ENCODE results near the gene FOXI1.

FOXI1 gene

DNA sequence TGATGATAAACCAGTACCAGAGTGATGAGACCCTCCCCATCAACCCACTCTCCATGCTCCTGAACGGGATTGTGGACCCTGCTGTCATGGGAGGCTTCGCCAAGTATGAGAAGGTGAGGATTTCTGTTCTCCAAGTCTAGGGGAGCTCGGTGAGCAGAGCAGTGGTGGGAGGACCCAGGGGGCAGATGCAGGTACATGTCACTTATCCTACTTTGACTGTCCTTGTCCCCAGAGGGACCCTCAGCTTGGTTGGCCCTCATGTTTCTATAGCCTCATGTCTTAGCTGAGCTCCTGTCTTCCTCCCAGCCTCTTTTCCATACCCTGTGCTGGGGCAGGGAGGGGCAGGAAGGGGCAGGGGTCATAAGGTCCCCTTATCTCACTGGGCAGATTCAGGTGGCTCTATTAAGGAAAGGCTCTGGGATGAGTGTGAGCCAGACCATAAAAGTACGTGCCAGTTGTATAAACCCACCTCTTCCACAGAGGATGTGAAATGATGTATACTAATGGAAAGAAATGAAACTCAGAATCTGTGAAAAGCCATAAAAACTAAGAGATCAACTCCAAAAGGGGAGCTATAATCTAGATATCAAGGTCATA, 38.0 kb upstream of the FOXI1 start:
- DNase-seq (ENCODE audit: extremely low spot score): no peak
- no peak for TF ChIP-seq L3MBTL2 (conservative IDR thresholded peaks at IDR 0.05)
- no peak for TF ChIP-seq SUZ12 (IDR thresholded peaks at IDR 0.05)
- no peak for TF ChIP-seq BHLHE40 (IDR thresholded peaks at IDR 0.05; ENCODE audit: borderline replicate concordance)
- no peak for TF ChIP-seq FOXK2 (IDR thresholded peaks at IDR 0.05)
- POLR2A ChIA-PET: no interaction called here
- CTCF ChIA-PET: no interaction called here

DNA sequence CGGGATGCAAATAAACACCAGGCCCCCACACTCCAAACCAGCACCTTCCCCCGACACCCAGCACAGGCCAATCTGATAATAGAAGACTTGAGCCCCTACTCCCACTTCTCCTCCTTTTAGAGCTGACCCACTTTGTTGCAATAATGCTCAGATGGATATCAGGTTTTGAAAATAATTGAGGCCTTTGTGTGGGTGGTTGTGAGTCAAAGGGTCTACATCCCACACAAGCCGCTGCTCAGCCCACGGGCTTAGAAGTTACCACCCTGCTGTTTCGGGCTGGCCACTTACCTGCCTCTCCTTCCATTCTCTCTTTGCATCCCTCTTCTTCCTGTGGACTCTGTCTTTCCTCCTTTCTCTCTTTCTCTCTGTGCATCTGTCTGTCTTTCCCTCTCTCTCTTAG, 36.2 kb upstream of the FOXI1 start:
- POLR2A ChIA-PET: no interaction called here
- TF ChIP-seq, protein P1, sequence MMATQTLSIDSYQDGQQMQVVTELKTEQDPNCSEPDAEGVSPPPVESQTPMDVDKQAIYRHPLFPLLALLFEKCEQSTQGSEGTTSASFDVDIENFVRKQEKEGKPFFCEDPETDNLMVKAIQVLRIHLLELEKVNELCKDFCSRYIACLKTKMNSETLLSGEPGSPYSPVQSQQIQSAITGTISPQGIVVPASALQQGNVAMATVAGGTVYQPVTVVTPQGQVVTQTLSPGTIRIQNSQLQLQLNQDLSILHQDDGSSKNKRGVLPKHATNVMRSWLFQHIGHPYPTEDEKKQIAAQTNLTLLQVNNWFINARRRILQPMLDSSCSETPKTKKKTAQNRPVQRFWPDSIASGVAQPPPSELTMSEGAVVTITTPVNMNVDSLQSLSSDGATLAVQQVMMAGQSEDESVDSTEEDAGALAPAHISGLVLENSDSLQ (IDR thresholded peaks at IDR 0.05): no peak
- TF ChIP-seq ZNF384 (IDR thresholded peaks at IDR 0.05) (no peak), FOXA1 (IDR thresholded peaks at IDR 0.05) (no peak), ARNT (IDR thresholded peaks at IDR 0.05) (no peak), ELF4 (IDR thresholded peaks at IDR 0.05) (no peak), BHLHE40 (IDR thresholded peaks at IDR 0.05; ENCODE audit: borderline replicate concordance) (no peak), LEF1 (IDR thresholded peaks at IDR 0.05; ENCODE audit: borderline replicate concordance) (no peak), NFRKB (IDR thresholded peaks at IDR 0.05) (no peak), SP1 (IDR thresholded peaks at IDR 0.05) (no peak), CTBP1 (IDR thresholded peaks at IDR 0.05; ENCODE audit: borderline replicate concordance) (no peak), L3MBTL2 (conservative IDR thresholded peaks at IDR 0.05) (no peak)
- DNase-seq (ENCODE audit: extremely low spot score): no peak
- CTCF ChIA-PET: interaction anchor here (1.2 to 1.7 kb wide), 2 partner anchors 9 to 121 kb away, joined by 3 to 6 read pairs; no protein-coding TSS in a partner anchor

DNA sequence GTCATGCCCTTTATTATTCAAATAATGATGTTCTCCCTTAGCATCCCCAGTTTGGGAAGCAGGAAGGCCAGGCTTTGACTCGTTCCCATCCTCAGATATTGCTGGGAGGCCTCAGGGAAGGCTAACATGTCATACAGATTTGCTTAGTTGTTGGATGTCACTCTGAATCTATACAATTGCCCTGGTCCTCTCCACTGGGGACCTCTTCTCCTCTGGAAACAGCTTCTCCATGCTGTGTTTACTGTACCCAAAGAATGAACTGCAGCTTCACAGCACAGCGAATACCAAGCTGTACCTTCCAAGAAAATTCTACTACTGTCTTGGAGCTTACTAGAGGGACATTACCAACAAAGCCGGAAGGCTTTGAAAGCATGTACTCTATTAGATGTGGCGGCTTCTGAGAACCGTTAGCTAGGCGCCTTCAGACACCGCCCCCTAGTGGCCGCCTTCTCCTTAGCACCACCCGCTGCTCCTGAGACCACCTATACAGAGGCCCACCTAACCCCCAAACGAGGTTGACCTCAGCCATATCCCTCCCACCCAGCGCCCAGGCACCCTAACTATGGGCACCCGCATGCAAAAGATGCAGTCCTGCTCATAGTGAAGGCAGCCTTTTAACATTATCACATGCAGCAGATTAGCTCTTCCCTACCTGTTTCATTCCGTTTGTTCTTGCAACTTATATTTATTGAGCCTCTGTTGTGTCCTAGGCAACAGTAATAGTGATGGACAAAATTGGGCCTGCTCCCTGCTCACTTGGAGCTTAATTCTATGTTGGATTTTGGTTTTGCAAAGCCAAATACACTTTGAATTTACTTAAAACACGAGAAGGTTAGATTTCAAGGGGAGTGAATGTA, 34.9 kb upstream of the FOXI1 start:
- ChIA-PET POLR2A (no interaction called here), CTCF (interaction anchor here (0.5 to 1.8 kb wide), 24 partner anchors 8 to 1197 kb away, joined by 3 to 8 read pairs (median 4); partner anchors contain the start of gene INSYN2B)
- DNase-seq (ENCODE audit: extremely low spot score): peak; percentile 66
- TF ChIP-seq FOXM1 (IDR thresholded peaks at IDR 0.05; ENCODE audit: borderline replicate concordance): no peak
- TF ChIP-seq L3MBTL2 (conservative IDR thresholded peaks at IDR 0.05): no peak
- TF ChIP-seq TARDBP (IDR thresholded peaks at IDR 0.05): no peak
- no peak for TF ChIP-seq CTBP1 (IDR thresholded peaks at IDR 0.05; ENCODE audit: borderline replicate concordance)
- TF ChIP-seq ARNT (IDR thresholded peaks at IDR 0.05): no peak
- TF ChIP-seq NFRKB (IDR thresholded peaks at IDR 0.05): no peak
- no peak for TF ChIP-seq BHLHE40 (IDR thresholded peaks at IDR 0.05; ENCODE audit: borderline replicate concordance)
- no peak for TF ChIP-seq LEF1 (IDR thresholded peaks at IDR 0.05; ENCODE audit: borderline replicate concordance)
- no peak for TF ChIP-seq ZNF384 (IDR thresholded peaks at IDR 0.05)
- no peak for TF ChIP-seq FOXA1 (IDR thresholded peaks at IDR 0.05)
- TF ChIP-seq SUZ12 (IDR thresholded peaks at IDR 0.05): no peak
- no peak for TF ChIP-seq ELF4 (IDR thresholded peaks at IDR 0.05)
- TF ChIP-seq, protein P1 (IDR thresholded peaks at IDR 0.05): no peak
- no peak for TF ChIP-seq HDGF (IDR thresholded peaks at IDR 0.05; ENCODE audit: borderline replicate concordance)
- TF ChIP-seq FOXK2 (IDR thresholded peaks at IDR 0.05): no peak
- no peak for TF ChIP-seq SP1 (IDR thresholded peaks at IDR 0.05)

DNA sequence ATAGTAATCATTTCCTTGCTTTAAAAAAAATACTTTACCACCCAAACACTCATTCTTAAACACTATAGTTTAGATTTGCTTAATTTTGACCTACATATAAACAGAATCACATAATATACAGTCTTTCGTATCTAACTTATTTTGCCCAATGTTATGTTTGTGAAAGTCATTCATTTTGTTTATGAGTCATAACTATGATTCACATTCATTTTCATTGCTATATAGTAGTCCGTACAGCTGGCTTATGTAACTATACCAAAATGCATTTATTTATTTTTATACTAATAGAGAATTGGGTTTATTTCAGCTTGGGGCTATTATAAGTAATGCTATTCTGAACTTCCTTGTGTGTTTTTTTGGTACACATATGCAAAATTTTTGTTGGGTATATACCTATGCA, 33.9 kb upstream of the FOXI1 start:
- POLR2A ChIA-PET: no interaction called here

DNA sequence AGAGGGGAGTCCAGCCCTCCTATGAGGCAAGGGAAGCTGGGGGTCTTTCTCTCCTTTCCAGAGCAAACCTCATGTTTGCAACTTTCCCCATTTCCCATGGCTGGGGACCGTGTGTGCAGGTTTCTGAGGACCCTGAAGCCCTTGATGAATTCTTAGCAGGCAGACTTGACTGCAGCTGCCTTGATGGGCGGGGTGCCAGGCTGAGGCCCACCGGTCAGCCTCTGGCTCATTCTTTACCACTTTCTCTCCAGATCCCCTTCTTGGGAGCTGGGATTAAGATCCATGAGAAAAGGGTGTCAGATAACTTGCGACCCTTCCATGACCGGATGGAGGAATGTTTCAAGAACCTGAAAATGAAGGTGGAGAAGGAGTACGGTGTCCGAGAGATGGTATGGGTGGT, 30.0 kb upstream of the FOXI1 start:
- POLR2A ChIA-PET: no interaction called here
- no peak for DNase-seq (ENCODE audit: extremely low spot score)
- CTCF ChIA-PET: no interaction called here
- TF ChIP-seq, protein P1 (IDR thresholded peaks at IDR 0.05): no peak
- no peak for TF ChIP-seq LEF1 (IDR thresholded peaks at IDR 0.05; ENCODE audit: borderline replicate concordance)

More for the DNA sequence above, 33.9 kb upstream of the FOXI1 start:
- CTCF ChIA-PET: interaction anchor here (0.6 to 1.8 kb wide), 10 partner anchors 10 to 1196 kb away, joined by 3 to 6 read pairs (median 4); no protein-coding TSS in a partner anchor
- TF ChIP-seq TARDBP (IDR thresholded peaks at IDR 0.05): no peak
- TF ChIP-seq SUZ12 (IDR thresholded peaks at IDR 0.05): no peak
- no peak for TF ChIP-seq HDGF (IDR thresholded peaks at IDR 0.05; ENCODE audit: borderline replicate concordance)
- TF ChIP-seq ARNT (IDR thresholded peaks at IDR 0.05): no peak
- TF ChIP-seq FOXK2 (IDR thresholded peaks at IDR 0.05): no peak
- TF ChIP-seq CTBP1 (IDR thresholded peaks at IDR 0.05; ENCODE audit: borderline replicate concordance): no peak
- no peak for TF ChIP-seq LEF1 (IDR thresholded peaks at IDR 0.05; ENCODE audit: borderline replicate concordance)
- TF ChIP-seq SP1 (IDR thresholded peaks at IDR 0.05): no peak
- no peak for TF ChIP-seq FOXM1 (IDR thresholded peaks at IDR 0.05; ENCODE audit: borderline replicate concordance)
- no peak for TF ChIP-seq L3MBTL2 (conservative IDR thresholded peaks at IDR 0.05)
- TF ChIP-seq FOXA1 (IDR thresholded peaks at IDR 0.05): no peak
- TF ChIP-seq, protein P1 (IDR thresholded peaks at IDR 0.05): no peak
- no peak for TF ChIP-seq ZNF384 (IDR thresholded peaks at IDR 0.05)
- TF ChIP-seq NFRKB (IDR thresholded peaks at IDR 0.05): no peak
- no peak for TF ChIP-seq BHLHE40 (IDR thresholded peaks at IDR 0.05; ENCODE audit: borderline replicate concordance)
- no peak for TF ChIP-seq ELF4 (IDR thresholded peaks at IDR 0.05)
- no peak for DNase-seq (ENCODE audit: extremely low spot score)
